ENCODE results near the gene SCYGR5. TPM values are rescaled to one million over a fixed set of nuclear protein-coding genes. Genes with fewer than 3 reads are reported as not detected.

SCYGR5 gene
- total and polyA plus RNA-seq, 2 experiments from 2014 or later, result not detected

DNA sequence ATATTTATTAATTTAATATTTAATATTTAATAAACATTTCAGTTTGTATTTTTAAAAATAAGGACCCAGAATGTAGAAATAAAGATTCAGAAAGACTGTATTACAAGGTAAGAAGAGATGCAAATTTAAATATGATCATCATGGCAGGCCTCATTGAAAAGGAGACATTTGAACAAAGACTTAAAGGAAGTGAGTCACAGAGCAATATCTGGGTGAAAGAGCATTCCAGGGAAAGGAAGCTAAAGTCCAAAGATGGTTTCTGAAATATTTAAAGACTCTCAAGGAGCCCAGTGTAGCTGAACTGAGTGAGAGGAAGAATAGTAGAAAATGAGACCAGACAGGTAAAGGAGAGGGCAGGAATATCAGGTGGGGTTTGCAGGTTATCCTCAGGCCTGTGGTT lies 43.4 kb upstream of the SCYGR5 start (continued):
- TF ChIP-seq POLR2AphosphoS5 (IDR thresholded peaks at IDR 0.05; ENCODE audit: low read depth) (no peak), STAT1 (IDR thresholded peaks at IDR 0.05; ENCODE audit: unreplicated experiment) (no peak), NANOG (IDR thresholded peaks at IDR 0.05; ENCODE audit: borderline replicate concordance) (no peak), ZNF331 (CRISPR knock-in tag; IDR thresholded peaks at IDR 0.05; ENCODE audit: low read depth) (no peak), CREB1 (CRISPR knock-in tag; IDR thresholded peaks at IDR 0.05; ENCODE audit: low read depth) (no peak)
- TF ChIP-seq, protein P1, sequence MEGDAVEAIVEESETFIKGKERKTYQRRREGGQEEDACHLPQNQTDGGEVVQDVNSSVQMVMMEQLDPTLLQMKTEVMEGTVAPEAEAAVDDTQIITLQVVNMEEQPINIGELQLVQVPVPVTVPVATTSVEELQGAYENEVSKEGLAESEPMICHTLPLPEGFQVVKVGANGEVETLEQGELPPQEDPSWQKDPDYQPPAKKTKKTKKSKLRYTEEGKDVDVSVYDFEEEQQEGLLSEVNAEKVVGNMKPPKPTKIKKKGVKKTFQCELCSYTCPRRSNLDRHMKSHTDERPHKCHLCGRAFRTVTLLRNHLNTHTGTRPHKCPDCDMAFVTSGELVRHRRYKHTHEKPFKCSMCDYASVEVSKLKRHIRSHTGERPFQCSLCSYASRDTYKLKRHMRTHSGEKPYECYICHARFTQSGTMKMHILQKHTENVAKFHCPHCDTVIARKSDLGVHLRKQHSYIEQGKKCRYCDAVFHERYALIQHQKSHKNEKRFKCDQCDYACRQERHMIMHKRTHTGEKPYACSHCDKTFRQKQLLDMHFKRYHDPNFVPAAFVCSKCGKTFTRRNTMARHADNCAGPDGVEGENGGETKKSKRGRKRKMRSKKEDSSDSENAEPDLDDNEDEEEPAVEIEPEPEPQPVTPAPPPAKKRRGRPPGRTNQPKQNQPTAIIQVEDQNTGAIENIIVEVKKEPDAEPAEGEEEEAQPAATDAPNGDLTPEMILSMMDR (conservative IDR thresholded peaks at IDR 0.05; ENCODE audit: low read depth in 2 of 2), result no peak
- TF ChIP-seq, protein P2, sequence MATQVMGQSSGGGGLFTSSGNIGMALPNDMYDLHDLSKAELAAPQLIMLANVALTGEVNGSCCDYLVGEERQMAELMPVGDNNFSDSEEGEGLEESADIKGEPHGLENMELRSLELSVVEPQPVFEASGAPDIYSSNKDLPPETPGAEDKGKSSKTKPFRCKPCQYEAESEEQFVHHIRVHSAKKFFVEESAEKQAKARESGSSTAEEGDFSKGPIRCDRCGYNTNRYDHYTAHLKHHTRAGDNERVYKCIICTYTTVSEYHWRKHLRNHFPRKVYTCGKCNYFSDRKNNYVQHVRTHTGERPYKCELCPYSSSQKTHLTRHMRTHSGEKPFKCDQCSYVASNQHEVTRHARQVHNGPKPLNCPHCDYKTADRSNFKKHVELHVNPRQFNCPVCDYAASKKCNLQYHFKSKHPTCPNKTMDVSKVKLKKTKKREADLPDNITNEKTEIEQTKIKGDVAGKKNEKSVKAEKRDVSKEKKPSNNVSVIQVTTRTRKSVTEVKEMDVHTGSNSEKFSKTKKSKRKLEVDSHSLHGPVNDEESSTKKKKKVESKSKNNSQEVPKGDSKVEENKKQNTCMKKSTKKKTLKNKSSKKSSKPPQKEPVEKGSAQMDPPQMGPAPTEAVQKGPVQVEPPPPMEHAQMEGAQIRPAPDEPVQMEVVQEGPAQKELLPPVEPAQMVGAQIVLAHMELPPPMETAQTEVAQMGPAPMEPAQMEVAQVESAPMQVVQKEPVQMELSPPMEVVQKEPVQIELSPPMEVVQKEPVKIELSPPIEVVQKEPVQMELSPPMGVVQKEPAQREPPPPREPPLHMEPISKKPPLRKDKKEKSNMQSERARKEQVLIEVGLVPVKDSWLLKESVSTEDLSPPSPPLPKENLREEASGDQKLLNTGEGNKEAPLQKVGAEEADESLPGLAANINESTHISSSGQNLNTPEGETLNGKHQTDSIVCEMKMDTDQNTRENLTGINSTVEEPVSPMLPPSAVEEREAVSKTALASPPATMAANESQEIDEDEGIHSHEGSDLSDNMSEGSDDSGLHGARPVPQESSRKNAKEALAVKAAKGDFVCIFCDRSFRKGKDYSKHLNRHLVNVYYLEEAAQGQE (IDR thresholded peaks at IDR 0.05; ENCODE audit: unreplicated experiment), result no peak

DNA sequence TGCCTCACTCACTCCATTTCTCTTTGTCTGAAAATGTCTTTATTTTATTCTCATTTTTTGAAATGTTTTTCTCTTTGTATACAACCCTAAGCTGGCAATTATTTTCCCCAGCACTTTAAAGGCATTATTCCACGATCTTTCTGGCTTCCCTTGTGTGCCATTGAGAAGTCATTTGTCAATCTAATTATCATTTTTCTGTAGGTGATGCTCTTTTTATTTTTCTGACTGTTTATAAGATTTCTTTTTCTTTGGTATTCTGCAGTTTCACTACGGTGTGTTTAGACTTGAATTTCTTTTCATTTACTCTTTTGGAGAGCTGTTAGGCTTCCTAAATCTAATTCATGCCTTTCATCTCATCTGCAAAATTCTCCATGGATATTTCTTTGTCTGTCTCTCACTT lies 41.2 kb upstream of the SCYGR5 start:
- H3K4me2 ChIP-seq, result no peak overlapping the region
- H3K4me1 Mint-ChIP-seq, result no peaks in the 10 kb centered on the region
- no peak for ATAC-seq
- H3K27me3 Mint-ChIP-seq (ENCODE audit: insufficient read depth, low read depth, poor library complexity), result peaks cover 4% of the 10 kb centered on the region
- H3K27ac Mint-ChIP-seq, result no peak overlapping the region
- DNase-seq (ENCODE audit: low spot score), result no peak
- no peaks in the 10 kb centered on the region for H4K20me1 ChIP-seq (replicated peaks; ENCODE audit: insufficient read depth)
- H3K27ac ChIP-seq (ENCODE audit: low read depth), result no peak overlapping the region
- H3K4me3 ChIP-seq, result no peak overlapping the region
- H3K9me2 ChIP-seq (ENCODE audit: insufficient read depth), result no peaks in the 10 kb centered on the region
- no peaks in the 10 kb centered on the region for H3K9me3 Mint-ChIP-seq
- no peaks in the 10 kb centered on the region for H3K79me2 ChIP-seq (replicated peaks; ENCODE audit: insufficient read depth)
- H3K36me3 ChIP-seq (ENCODE audit: insufficient read depth), result no peaks in the 10 kb centered on the region
- H3K27me3 ChIP-seq (ENCODE audit: insufficient read depth), result no peaks in the 10 kb centered on the region
- H3K4me1 ChIP-seq (ENCODE audit: insufficient read depth), result no peaks in the 10 kb centered on the region
- no peaks in the 10 kb centered on the region for H3K36me3 Mint-ChIP-seq (ENCODE audit: low read depth)
- H2AFZ ChIP-seq, result no peak overlapping the region
- H3K4me3 Mint-ChIP-seq, result no peak overlapping the region
- H3F3A ChIP-seq (replicated peaks; ENCODE audit: low read depth), result no peaks in the 10 kb centered on the region
- TF ChIP-seq, protein P3, sequence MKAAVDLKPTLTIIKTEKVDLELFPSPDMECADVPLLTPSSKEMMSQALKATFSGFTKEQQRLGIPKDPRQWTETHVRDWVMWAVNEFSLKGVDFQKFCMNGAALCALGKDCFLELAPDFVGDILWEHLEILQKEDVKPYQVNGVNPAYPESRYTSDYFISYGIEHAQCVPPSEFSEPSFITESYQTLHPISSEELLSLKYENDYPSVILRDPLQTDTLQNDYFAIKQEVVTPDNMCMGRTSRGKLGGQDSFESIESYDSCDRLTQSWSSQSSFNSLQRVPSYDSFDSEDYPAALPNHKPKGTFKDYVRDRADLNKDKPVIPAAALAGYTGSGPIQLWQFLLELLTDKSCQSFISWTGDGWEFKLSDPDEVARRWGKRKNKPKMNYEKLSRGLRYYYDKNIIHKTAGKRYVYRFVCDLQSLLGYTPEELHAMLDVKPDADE (IDR thresholded peaks at IDR 0.05), result no peak
- TF ChIP-seq ZNF114 (CRISPR knock-in tag; IDR thresholded peaks at IDR 0.05), result no peak
- TF ChIP-seq POLR2AphosphoS5 (IDR thresholded peaks at IDR 0.05; ENCODE audit: low read depth), result no peak
- TF ChIP-seq ZNF331 (CRISPR knock-in tag; IDR thresholded peaks at IDR 0.05; ENCODE audit: low read depth), result no peak
- TF ChIP-seq CREB1 (CRISPR knock-in tag; IDR thresholded peaks at IDR 0.05; ENCODE audit: low read depth), result no peak
- no peak for TF ChIP-seq STAT1 (IDR thresholded peaks at IDR 0.05; ENCODE audit: unreplicated experiment)
- no peak for TF ChIP-seq EZH2phosphoT487 (IDR thresholded peaks at IDR 0.05; ENCODE audit: unreplicated experiment)
- TF ChIP-seq, protein P4, sequence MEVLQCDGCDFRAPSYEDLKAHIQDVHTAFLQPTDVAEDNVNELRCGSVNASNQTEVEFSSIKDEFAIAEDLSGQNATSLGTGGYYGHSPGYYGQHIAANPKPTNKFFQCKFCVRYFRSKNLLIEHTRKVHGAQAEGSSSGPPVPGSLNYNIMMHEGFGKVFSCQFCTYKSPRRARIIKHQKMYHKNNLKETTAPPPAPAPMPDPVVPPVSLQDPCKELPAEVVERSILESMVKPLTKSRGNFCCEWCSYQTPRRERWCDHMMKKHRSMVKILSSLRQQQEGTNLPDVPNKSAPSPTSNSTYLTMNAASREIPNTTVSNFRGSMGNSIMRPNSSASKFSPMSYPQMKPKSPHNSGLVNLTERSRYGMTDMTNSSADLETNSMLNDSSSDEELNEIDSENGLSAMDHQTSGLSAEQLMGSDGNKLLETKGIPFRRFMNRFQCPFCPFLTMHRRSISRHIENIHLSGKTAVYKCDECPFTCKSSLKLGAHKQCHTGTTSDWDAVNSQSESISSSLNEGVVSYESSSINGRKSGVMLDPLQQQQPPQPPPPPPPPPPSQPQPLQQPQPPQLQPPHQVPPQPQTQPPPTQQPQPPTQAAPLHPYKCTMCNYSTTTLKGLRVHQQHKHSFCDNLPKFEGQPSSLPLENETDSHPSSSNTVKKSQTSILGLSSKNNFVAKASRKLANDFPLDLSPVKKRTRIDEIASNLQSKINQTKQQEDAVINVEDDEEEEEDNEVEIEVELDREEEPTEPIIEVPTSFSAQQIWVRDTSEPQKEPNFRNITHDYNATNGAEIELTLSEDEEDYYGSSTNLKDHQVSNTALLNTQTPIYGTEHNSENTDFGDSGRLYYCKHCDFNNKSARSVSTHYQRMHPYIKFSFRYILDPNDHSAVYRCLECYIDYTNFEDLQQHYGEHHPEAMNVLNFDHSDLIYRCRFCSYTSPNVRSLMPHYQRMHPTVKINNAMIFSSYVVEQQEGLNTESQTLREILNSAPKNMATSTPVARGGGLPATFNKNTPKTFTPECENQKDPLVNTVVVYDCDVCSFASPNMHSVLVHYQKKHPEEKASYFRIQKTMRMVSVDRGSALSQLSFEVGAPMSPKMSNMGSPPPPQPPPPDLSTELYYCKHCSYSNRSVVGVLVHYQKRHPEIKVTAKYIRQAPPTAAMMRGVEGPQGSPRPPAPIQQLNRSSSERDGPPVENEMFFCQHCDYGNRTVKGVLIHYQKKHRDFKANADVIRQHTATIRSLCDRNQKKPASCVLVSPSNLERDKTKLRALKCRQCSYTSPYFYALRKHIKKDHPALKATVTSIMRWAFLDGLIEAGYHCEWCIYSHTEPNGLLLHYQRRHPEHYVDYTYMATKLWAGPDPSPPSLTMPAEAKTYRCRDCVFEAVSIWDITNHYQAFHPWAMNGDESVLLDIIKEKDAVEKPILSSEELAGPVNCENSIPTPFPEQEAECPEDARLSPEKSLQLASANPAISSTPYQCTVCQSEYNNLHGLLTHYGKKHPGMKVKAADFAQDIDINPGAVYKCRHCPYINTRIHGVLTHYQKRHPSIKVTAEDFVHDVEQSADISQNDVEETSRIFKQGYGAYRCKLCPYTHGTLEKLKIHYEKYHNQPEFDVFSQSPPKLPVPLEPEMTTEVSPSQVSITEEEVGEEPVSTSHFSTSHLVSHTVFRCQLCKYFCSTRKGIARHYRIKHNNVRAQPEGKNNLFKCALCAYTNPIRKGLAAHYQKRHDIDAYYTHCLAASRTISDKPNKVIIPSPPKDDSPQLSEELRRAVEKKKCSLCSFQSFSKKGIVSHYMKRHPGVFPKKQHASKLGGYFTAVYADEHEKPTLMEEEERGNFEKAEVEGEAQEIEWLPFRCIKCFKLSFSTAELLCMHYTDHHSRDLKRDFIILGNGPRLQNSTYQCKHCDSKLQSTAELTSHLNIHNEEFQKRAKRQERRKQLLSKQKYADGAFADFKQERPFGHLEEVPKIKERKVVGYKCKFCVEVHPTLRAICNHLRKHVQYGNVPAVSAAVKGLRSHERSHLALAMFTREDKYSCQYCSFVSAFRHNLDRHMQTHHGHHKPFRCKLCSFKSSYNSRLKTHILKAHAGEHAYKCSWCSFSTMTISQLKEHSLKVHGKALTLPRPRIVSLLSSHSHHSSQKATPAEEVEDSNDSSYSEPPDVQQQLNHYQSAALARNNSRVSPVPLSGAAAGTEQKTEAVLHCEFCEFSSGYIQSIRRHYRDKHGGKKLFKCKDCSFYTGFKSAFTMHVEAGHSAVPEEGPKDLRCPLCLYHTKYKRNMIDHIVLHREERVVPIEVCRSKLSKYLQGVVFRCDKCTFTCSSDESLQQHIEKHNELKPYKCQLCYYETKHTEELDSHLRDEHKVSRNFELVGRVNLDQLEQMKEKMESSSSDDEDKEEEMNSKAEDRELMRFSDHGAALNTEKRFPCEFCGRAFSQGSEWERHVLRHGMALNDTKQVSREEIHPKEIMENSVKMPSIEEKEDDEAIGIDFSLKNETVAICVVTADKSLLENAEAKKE (CRISPR knock-in tag; IDR thresholded peaks at IDR 0.05), result no peak
